Psoas muscle (tissue), 8 donors: Measurements from ENCODE around the gene STKLD1. TPM values are rescaled to one million over a fixed set of nuclear protein-coding genes. Genes with fewer than 3 reads are reported as not detected.

ENCODE experiments used
- ATAC-seq, 4 donors: fragments of 200-7000 bp; cut with Tn5 transposase; one replicate each; pipeline ENCODE4 v1.9.1; 2020; ENCODE audit warnings: moderate library complexity in 3 of 4, mild to moderate bottlenecking in 2 of 4
- DNase-seq, 2 donors: peaks; one replicate each; pipeline ENCODE4 v3.0.0-alpha.2; 2020
- H3K27ac ChIP-seq: fragments of 200-600 bp; one replicate; pipeline ENCODE4 v1.8.0; 2022
- H3K27me3 ChIP-seq, 3 donors: fragments of 200-600 bp in 1 of 3; one replicate each; pipeline versions ENCODE4 v1.6.1 to v1.8.0; 2013 to 2022; ENCODE audit warnings: low read length in 2 of 3, mild to moderate bottlenecking in 2 of 3, moderate library complexity in 1 of 3; ENCODE audit not compliant: insufficient read depth in 3 of 3
- H3K36me3 ChIP-seq, 2 donors: fragments of 200-600 bp in 1 of 2; one replicate each; pipeline versions ENCODE4 v1.6.1 to v1.8.0; 2013 to 2022; ENCODE audit warnings: low read depth in 1 of 2, mild to moderate bottlenecking in 1 of 2, moderate library complexity in 1 of 2; ENCODE audit not compliant: insufficient read depth in 1 of 2
- H3K4me1 ChIP-seq: fragments of 200-600 bp; one replicate; pipeline ENCODE4 v1.8.0; 2022
- H3K4me3 ChIP-seq: fragments of 200-600 bp; one replicate; pipeline ENCODE4 v1.8.0; 2022; ENCODE audit warnings: mild to moderate bottlenecking
- H3K9me3 ChIP-seq: fragments of 200-600 bp; one replicate; pipeline ENCODE4 v1.8.0; 2022
- CTCF ChIP-seq: fragments of 200-600 bp; IDR thresholded peaks from one replicate; pipeline ENCODE4 v1.8.0; 2022; ENCODE audit warnings: antibody characterized with exemption
- WGBS, 3 donors: extraction: QIAGEN DNeasy Blood & Tissue Kit; methylation state at CpG; one replicate each; pipeline versions ENCODE4 v1.1.6 to v1.1.7; 2013; 5-methylcytosine and 5-hydroxymethylcytosine counted together
- intact Hi-C, 2 donors: fragments of 100-400 bp; cut with DNase I; formaldehyde crosslinking; loops; one replicate each; pipeline versions ENCODE4 v1.11.0 to v1.14.2; 2022
- polyA plus RNA-seq, 3 donors: library from polyadenylated mRNA; stranded (reverse); fragments of 200-250 nt; gene quantifications; one replicate each; pipeline ENCODE4 v1.2.3, GENCODE V29; 2013
- total RNA-seq, 4 donors: library from RNA; stranded (reverse); fragmentation: NEBNext Ultra II Directional in 2 of 4; extraction: Animal tissue kit (Norgen Biotek cat#: 25700) in 2 of 4; gene quantifications; one replicate each; pipeline versions ENCODE4 v1.2.1 to v1.2.4, GENCODE V29; 2021 to 2023
- donor health status: healthy with polysubstance abuse.
- donor health status: DM: no; HTN: no; CAD: no; lungs with moderate emphysema.
- donor health status: Bipolar disorder and iron deficiency.
- donor health status: healthy.
- donor health status: DM: yes; HTN: yes; CAD: no.
- donor health status: DM: no; HTN: no; CAD: no.
- donor health status: DM: no; HTN: no; CAD: no.
- donor health status: DM: yes; HTN: yes; CAD: no.

The STKLD1 gene
- total and polyA plus RNA-seq, 7 donors: 0.07 to 0.69 (median 0.46) TPM

- TF ChIP-seq CTCF: no peak
- Histone ChIP-seq H3K27ac (no peak overlapping the region), H3K27me3 (peaks cover 0 to 24% (median 8%) of the 10 kb centered on the region in 3 donors), H3K9me3 (no peaks in the 10 kb centered on the region), H3K4me1 (no peaks in the 10 kb centered on the region), H3K4me3 (no peak overlapping the region), H3K36me3 (peaks cover 0 to 7% of the 10 kb centered on the region in 2 donors)
- intact Hi-C loops: no loop called here
- WGBS, 3 donors: 20 to 30% (median 21%) methylated on average over 14 of the region's 14 CpGs
- no peak for DNase-seq
- peak in 1 of 4 donors; percentile 36 for ATAC-seq
Measured at GRCh38 chr9:133396952-133397351, 20.8 kb downstream of the STKLD1 start.

GRCh38 chr9:133397370-133397769, 21.2 kb downstream of the STKLD1 start:
- no peak overlapping the region for H3K4me3 ChIP-seq
- no peak for TF ChIP-seq CTCF
- 72 to 77% (median 72%) methylated on average over 6 of the region's 6 CpGs for WGBS, 3 donors
- ATAC-seq (peak in 1 of 4 donors; percentile 17), DNase-seq (no peak)
- H3K36me3 ChIP-seq: peaks cover 0 to 11% of the 10 kb centered on the region in 2 donors
- no peaks in the 10 kb centered on the region for H3K4me1 ChIP-seq
- peaks cover 0 to 24% (median 8%) of the 10 kb centered on the region in 3 donors for H3K27me3 ChIP-seq
- intact Hi-C loops: no loop called here
- H3K27ac ChIP-seq: no peak overlapping the region
- H3K9me3 ChIP-seq: no peaks in the 10 kb centered on the region

- no peak for TF ChIP-seq CTCF
- intact Hi-C loops: no loop called here
- 47 to 55% (median 49%) methylated on average over 9 of the region's 9 CpGs for WGBS, 3 donors
- ATAC-seq: no peak
- peaks cover 0 to 24% (median 8%) of the 10 kb centered on the region in 3 donors for H3K27me3 ChIP-seq
- H3K4me1 ChIP-seq: no peaks in the 10 kb centered on the region
- no peak overlapping the region for H3K27ac ChIP-seq
- H3K9me3 ChIP-seq: no peaks in the 10 kb centered on the region
- peaks cover 0 to 15% of the 10 kb centered on the region in 2 donors for H3K36me3 ChIP-seq
- DNase-seq: no peak
- H3K4me3 ChIP-seq: no peak overlapping the region
Measured at GRCh38 chr9:133397895-133398294, 21.7 kb downstream of the STKLD1 start.

GRCh38 chr9:133400292-133400691, 24.1 kb downstream of the STKLD1 start:
- intact Hi-C loops: loop anchor here in 1 of 2 donors (5.0 kb wide), 1 partner anchor 213 kb away; no protein-coding TSS in a partner anchor
- no peak overlapping the region for H3K4me3 ChIP-seq
- ATAC-seq (no peak), DNase-seq (no peak)
- H3K9me3 ChIP-seq: no peaks in the 10 kb centered on the region
- peaks cover 0 to 12% (median 4%) of the 10 kb centered on the region in 3 donors for H3K27me3 ChIP-seq
- no peak for TF ChIP-seq CTCF
- peaks cover 5% of the 10 kb centered on the region for H3K4me1 ChIP-seq
- no peak overlapping the region for H3K27ac ChIP-seq
- H3K36me3 ChIP-seq: peaks cover 0 to 21% of the 10 kb centered on the region in 2 donors
- WGBS, 3 donors: 82 to 89% (median 83%) methylated on average over 8 to 12 of the region's 12 CpGs

- Histone ChIP-seq H3K4me3 (no peak overlapping the region), H3K9me3 (no peaks in the 10 kb centered on the region), H3K27me3 (peaks cover 0 to 2% (median 2%) of the 10 kb centered on the region in 3 donors), H3K4me1 (peaks cover 17% of the 10 kb centered on the region), H3K36me3 (peaks cover 0 to 29% of the 10 kb centered on the region in 2 donors), H3K27ac (no peak overlapping the region)
- TF ChIP-seq CTCF: no peak
- intact Hi-C loops: loop anchor here in 1 of 2 donors (5.0 kb wide), 1 partner anchor 214 kb away; no protein-coding TSS in a partner anchor
- no peak for ATAC-seq
- WGBS, 3 donors: 86 to 92% (median 90%) methylated on average over 6 of the region's 6 CpGs
- no peak for DNase-seq
Measured at GRCh38 chr9:133401588-133401987, 25.4 kb downstream of the STKLD1 start.
